SK-N-SH treated with all-trans-retinoic acid at 6 μM for 48 hours (cell line): ENCODE results near the gene CDH4.

Source experiments
- BACH2 ChIP-seq: fragments of 250-450 bp; sonication (Bioruptor Pico); IDR thresholded peaks from 2 replicates; pipeline ENCODE4 v1.9.0; 2021; ENCODE audit warnings: mild to moderate bottlenecking, borderline replicate concordance
- SNAI2 ChIP-seq: fragments of 250-450 bp; sonication (Bioruptor Pico); IDR thresholded peaks from 2 replicates; pipeline ENCODE4 v1.5.0; 2020; ENCODE audit warnings: mild to moderate bottlenecking, moderate library complexity
- TF ChIP-seq, protein P1 (sequence below): fragments of 250-450 bp; sonication (Bioruptor Pico); IDR thresholded peaks from 2 replicates; pipeline ENCODE4 v1.8.0; 2020; ENCODE audit warnings: mild to moderate bottlenecking, moderate library complexity, borderline replicate concordance
- TF ChIP-seq, protein P2 (sequence below): fragments of 250-450 bp; sonication (Bioruptor Pico); IDR thresholded peaks from 2 replicates; pipeline ENCODE4 v1.5.1; 2020; ENCODE audit warnings: low read depth, mild to moderate bottlenecking, moderate library complexity
- TF ChIP-seq, protein P3 (sequence below): fragments of 250-450 bp; sonication (Bioruptor Pico); IDR thresholded peaks from 2 replicates; pipeline ENCODE4 v1.8.0; 2021; ENCODE audit warnings: low read depth, mild to moderate bottlenecking, moderate library complexity, borderline replicate concordance

DNA sequence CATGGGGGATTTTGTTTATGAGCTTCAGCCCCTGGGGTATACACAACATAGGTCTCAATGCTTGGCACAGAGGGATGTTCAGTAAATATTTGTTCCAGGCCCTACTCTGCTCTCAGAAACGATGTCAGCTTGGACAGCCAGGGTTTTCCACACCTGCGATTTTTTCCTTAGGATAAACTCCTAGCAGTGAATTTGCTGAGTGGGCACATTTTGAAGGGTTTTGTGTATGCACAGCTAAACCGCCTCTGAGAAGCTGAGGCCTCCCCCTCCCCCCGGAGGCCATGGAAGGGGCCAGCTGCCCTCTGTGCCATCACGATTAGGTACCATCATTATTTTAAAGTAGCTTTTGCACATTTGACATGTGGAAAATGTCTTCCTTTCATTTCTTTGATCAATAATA lies 614.1 kb downstream of the CDH4 start:
- TF ChIP-seq, protein P1, sequence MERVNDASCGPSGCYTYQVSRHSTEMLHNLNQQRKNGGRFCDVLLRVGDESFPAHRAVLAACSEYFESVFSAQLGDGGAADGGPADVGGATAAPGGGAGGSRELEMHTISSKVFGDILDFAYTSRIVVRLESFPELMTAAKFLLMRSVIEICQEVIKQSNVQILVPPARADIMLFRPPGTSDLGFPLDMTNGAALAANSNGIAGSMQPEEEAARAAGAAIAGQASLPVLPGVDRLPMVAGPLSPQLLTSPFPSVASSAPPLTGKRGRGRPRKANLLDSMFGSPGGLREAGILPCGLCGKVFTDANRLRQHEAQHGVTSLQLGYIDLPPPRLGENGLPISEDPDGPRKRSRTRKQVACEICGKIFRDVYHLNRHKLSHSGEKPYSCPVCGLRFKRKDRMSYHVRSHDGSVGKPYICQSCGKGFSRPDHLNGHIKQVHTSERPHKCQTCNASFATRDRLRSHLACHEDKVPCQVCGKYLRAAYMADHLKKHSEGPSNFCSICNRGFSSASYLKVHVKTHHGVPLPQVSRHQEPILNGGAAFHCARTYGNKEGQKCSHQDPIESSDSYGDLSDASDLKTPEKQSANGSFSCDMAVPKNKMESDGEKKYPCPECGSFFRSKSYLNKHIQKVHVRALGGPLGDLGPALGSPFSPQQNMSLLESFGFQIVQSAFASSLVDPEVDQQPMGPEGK (CRISPR knock-in tag) = no peak
- TF ChIP-seq, protein P2, sequence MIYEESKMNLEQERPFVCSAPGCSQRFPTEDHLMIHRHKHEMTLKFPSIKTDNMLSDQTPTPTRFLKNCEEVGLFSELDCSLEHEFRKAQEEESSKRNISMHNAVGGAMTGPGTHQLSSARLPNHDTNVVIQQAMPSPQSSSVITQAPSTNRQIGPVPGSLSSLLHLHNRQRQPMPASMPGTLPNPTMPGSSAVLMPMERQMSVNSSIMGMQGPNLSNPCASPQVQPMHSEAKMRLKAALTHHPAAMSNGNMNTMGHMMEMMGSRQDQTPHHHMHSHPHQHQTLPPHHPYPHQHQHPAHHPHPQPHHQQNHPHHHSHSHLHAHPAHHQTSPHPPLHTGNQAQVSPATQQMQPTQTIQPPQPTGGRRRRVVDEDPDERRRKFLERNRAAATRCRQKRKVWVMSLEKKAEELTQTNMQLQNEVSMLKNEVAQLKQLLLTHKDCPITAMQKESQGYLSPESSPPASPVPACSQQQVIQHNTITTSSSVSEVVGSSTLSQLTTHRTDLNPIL (CRISPR knock-in tag) = no peak
- TF ChIP-seq SNAI2 (CRISPR knock-in tag) = no peak
- TF ChIP-seq BACH2 (CRISPR knock-in tag) = no peak
- TF ChIP-seq, protein P3, sequence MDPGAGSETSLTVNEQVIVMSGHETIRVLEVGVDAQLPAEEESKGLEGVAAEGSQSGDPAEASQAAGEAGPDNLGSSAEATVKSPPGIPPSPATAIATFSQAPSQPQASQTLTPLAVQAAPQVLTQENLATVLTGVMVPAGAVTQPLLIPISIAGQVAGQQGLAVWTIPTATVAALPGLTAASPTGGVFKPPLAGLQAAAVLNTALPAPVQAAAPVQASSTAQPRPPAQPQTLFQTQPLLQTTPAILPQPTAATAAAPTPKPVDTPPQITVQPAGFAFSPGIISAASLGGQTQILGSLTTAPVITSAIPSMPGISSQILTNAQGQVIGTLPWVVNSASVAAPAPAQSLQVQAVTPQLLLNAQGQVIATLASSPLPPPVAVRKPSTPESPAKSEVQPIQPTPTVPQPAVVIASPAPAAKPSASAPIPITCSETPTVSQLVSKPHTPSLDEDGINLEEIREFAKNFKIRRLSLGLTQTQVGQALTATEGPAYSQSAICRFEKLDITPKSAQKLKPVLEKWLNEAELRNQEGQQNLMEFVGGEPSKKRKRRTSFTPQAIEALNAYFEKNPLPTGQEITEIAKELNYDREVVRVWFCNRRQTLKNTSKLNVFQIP (CRISPR knock-in tag) = no peak
